OCI-LY3 (cell line): ENCODE data around the gene APOL1.

Experiments used
- CTCF ChIP-seq: fragments of 200-600, 300-600 bp; sonication (generic); IDR thresholded peaks from 2 replicates; pipeline ENCODE4 v1.5.1; 2014; ENCODE audit warnings: antibody characterized with exemption, low read length, low read depth
- EZH2phosphoT487 ChIP-seq: fragments of 200-600 bp; shearing (Covaris generic); IDR thresholded peaks from 2 replicates; pipeline ENCODE4 v1.6.1; 2018; ENCODE audit warnings: antibody characterized with exemption, mixed run types, low read depth

DNA sequence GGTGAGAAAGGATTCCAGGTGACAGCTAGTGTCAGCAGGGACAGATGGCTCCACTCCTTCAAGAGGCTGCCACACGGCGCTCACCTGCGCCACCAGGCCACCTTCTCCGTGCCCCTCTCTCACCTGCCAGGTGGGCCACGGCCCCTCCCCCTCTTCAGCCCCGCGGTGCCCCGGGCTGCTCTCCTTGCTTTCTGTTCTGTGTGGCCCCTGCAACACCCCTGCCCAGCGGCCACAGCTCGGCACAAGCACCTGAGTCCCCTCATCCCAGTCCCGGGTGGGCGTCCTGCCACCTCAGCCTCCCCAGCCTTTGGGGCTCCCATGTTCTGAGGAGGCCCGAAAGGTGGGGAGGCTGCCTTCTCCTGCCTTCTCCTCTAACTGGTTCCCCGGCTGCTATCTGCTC lies 46.4 kb downstream of the APOL1 start:
- TF ChIP-seq CTCF (no peak), EZH2phosphoT487 (no peak)
